ENCODE results near the gene TASP1. TPM values are rescaled to one million over a fixed set of nuclear protein-coding genes. Genes with fewer than 3 reads are reported as not detected.
"Not testable (repeated sequence)": the region's sequence is repeated elsewhere in the genome, so short reads cannot be mapped to it uniquely, and the experiment has no call there.

TASP1 gene
- total and polyA plus RNA-seq, 2 donors (not counting 1 experiment from before 2014, with no cell fraction given), result 6.4 to 23.9 TPM

- Mint-ChIP-seq H3K27ac (peak overlapping the region; percentile 92), H3K4me3 (peak overlapping the region; percentile 99), H3K4me1 (peaks cover 16% of the 10 kb centered on the region), H3K27me3 (peaks cover 7% of the 10 kb centered on the region), H3K9me3 (ENCODE audit: insufficient read depth) (no peaks in the 10 kb centered on the region)
- ChIA-PET POLR2A (interaction anchor here (0.6 kb wide), 1 partner anchor 146 kb away, joined by 3 read pairs; no protein-coding TSS in a partner anchor), CTCF (interaction anchor here (0.6 kb wide), 1 partner anchor 117 kb away, joined by 3 read pairs; no protein-coding TSS in a partner anchor)
- peak overlapping the region; percentile 19 to 84 (median 84) for H3K4me3 ChIP-seq (ENCODE audit: control extremely low read depth in 1 of 5, extremely low read depth in 1 of 5, insufficient read depth in 1 of 5, low read depth in 2 of 5, low read length in 4 of 5)
- H3K9ac ChIP-seq (ENCODE audit: low read length), result peak overlapping the region; percentile 89
- ATAC-seq (ENCODE audit: low read depth), result no peak
- TF ChIP-seq, protein P1, sequence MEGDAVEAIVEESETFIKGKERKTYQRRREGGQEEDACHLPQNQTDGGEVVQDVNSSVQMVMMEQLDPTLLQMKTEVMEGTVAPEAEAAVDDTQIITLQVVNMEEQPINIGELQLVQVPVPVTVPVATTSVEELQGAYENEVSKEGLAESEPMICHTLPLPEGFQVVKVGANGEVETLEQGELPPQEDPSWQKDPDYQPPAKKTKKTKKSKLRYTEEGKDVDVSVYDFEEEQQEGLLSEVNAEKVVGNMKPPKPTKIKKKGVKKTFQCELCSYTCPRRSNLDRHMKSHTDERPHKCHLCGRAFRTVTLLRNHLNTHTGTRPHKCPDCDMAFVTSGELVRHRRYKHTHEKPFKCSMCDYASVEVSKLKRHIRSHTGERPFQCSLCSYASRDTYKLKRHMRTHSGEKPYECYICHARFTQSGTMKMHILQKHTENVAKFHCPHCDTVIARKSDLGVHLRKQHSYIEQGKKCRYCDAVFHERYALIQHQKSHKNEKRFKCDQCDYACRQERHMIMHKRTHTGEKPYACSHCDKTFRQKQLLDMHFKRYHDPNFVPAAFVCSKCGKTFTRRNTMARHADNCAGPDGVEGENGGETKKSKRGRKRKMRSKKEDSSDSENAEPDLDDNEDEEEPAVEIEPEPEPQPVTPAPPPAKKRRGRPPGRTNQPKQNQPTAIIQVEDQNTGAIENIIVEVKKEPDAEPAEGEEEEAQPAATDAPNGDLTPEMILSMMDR (IDR thresholded peaks at IDR 0.05), result no peak
- TF ChIP-seq EZH2 (IDR thresholded peaks at IDR 0.05; ENCODE audit: borderline replicate concordance, insufficient read depth, low read depth, low read length, poor library complexity, severe bottlenecking), result no peak
- peak overlapping the region; percentile 96 for H2AFZ ChIP-seq (ENCODE audit: insufficient read depth, low read depth, low read length, poor library complexity, severe bottlenecking)
- peaks cover 0 to 4% (median 1%) of the 10 kb centered on the region in 4 experiments for H3K27me3 ChIP-seq (replicated peaks in 1 of 4; ENCODE audit: control extremely low read depth in 1 of 4, control insufficient read depth in 3 of 4, insufficient read depth in 4 of 4, low read length in 3 of 4)
- peak overlapping the region; percentile 53 to 88 for H3K27ac ChIP-seq (ENCODE audit: low read length in 2 of 2)
- peaks cover 51% of the 10 kb centered on the region for H3K79me2 ChIP-seq (ENCODE audit: control insufficient read depth, insufficient read depth, low read length)
- WGBS (ENCODE audit: insufficient coverage), result 0% methylated on average over 6 of the region's 7 CpGs
- DNase-seq, result no peak
- H3K4me1 ChIP-seq (ENCODE audit: control insufficient read depth in 2 of 2, insufficient read depth in 2 of 2, low read length in 2 of 2), result peaks cover 8 to 10% of the 10 kb centered on the region in 2 donors
- intact Hi-C loops (cut with micrococcal nuclease), result no loop called here
- H3K36me3 ChIP-seq (replicated peaks in 1 of 2; ENCODE audit: control extremely low read depth in 1 of 2, control insufficient read depth in 1 of 2, extremely low read depth in 1 of 2, insufficient read depth in 2 of 2, low read length in 1 of 2), result no peaks in the 10 kb centered on the region
- no peaks in the 10 kb centered on the region for H4K20me1 ChIP-seq (ENCODE audit: control insufficient read depth, insufficient read depth, low read length, poor library complexity, severe bottlenecking)
- peak overlapping the region; percentile 90 for H3K4me2 ChIP-seq (replicated peaks; ENCODE audit: low read depth, low read length, poor library complexity, severe bottlenecking)
- H3K9me3 ChIP-seq (ENCODE audit: control extremely low read depth in 1 of 3, control insufficient read depth in 2 of 3, insufficient read depth in 1 of 3, low read length in 2 of 3), result no peaks in the 10 kb centered on the region
Measured at GRCh38 chr20:13638162-13638495, 603 bp downstream of the TASP1 start.

DNA sequence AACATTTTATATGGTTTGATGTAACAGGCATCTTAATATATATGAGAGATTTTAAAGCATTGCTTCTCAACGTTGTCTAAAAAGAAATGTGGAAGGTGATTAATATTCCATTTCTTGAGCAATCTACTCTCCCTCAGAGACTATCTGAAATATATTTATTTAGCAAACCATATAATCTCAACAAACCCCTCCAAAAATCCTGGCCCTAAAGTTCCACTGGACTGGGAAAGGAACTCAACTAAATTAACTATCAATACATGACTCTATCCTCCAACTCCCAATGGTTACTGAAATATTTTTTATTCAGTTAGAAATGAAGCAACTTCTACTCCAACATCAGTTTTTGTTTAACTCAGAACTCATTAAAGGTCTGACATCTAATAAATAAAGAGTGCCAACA lies 6.3 kb downstream of the TASP1 start:
- Mint-ChIP-seq H3K4me3 (no peak overlapping the region), H3K27me3 (no peaks in the 10 kb centered on the region), H3K9me3 (ENCODE audit: insufficient read depth) (no peaks in the 10 kb centered on the region), H3K4me1 (peaks cover 2% of the 10 kb centered on the region), H3K27ac (no peak overlapping the region)
- Histone ChIP-seq H3K4me2 (replicated peaks; ENCODE audit: low read depth, low read length, poor library complexity, severe bottlenecking) (no peak overlapping the region), H3K27me3 (replicated peaks in 1 of 4; ENCODE audit: control extremely low read depth in 1 of 4, control insufficient read depth in 3 of 4, insufficient read depth in 4 of 4, low read length in 3 of 4) (no peaks in the 10 kb centered on the region), H3K9ac (ENCODE audit: low read length) (no peak overlapping the region), H2AFZ (ENCODE audit: insufficient read depth, low read depth, low read length, poor library complexity, severe bottlenecking) (no peak overlapping the region), H3K27ac (ENCODE audit: low read length in 2 of 2) (no peak overlapping the region), H3K79me2 (ENCODE audit: control insufficient read depth, insufficient read depth, low read length) (peaks cover 57% of the 10 kb centered on the region), H3K4me1 (ENCODE audit: control insufficient read depth in 2 of 2, insufficient read depth in 2 of 2, low read length in 2 of 2) (no peaks in the 10 kb centered on the region), H3K4me3 (ENCODE audit: control extremely low read depth in 1 of 5, extremely low read depth in 1 of 5, insufficient read depth in 1 of 5, low read depth in 2 of 5, low read length in 4 of 5) (no peak overlapping the region), H3K9me3 (ENCODE audit: control extremely low read depth in 1 of 3, control insufficient read depth in 2 of 3, insufficient read depth in 1 of 3, low read length in 2 of 3) (no peaks in the 10 kb centered on the region), H3K36me3 (replicated peaks in 1 of 2; ENCODE audit: control extremely low read depth in 1 of 2, control insufficient read depth in 1 of 2, extremely low read depth in 1 of 2, insufficient read depth in 2 of 2, low read length in 1 of 2) (peaks cover 3 to 13% of the 10 kb centered on the region in 2 experiments), H4K20me1 (ENCODE audit: control insufficient read depth, insufficient read depth, low read length, poor library complexity, severe bottlenecking) (peaks cover 8% of the 10 kb centered on the region)
- TF ChIP-seq EZH2 (IDR thresholded peaks at IDR 0.05; ENCODE audit: borderline replicate concordance, insufficient read depth, low read depth, low read length, poor library complexity, severe bottlenecking), result no peak
- TF ChIP-seq, protein P1 (IDR thresholded peaks at IDR 0.05), result no peak
- DNase-seq, result no peak
- ATAC-seq (ENCODE audit: low read depth), result no peak
- intact Hi-C loops (cut with micrococcal nuclease), result no loop called here
- CTCF ChIA-PET, result no interaction called here
- POLR2A ChIA-PET, result no interaction called here
- WGBS (ENCODE audit: insufficient coverage), result no CpG with 5 or more reads among the region's 1 CpG

GRCh38 chr20:13627525-13627924 lies 11.2 kb downstream of the TASP1 start:
- POLR2A ChIA-PET, result not testable (repeated sequence)

More at GRCh38 chr20:13627525-13627924, 11.2 kb downstream of the TASP1 start:
- H3K9ac ChIP-seq (ENCODE audit: low read length); ATAC-seq (ENCODE audit: low read depth); intact Hi-C loops (cut with micrococcal nuclease); H3K27ac ChIP-seq (ENCODE audit: low read length in 2 of 2); H3K9me3 Mint-ChIP-seq (ENCODE audit: insufficient read depth); H3K27me3 Mint-ChIP-seq; H3K4me1 Mint-ChIP-seq; H3K4me3 ChIP-seq (ENCODE audit: control extremely low read depth in 1 of 5, extremely low read depth in 1 of 5, insufficient read depth in 1 of 5, low read depth in 2 of 5, low read length in 4 of 5); H3K4me3 Mint-ChIP-seq; H4K20me1 ChIP-seq (ENCODE audit: control insufficient read depth, insufficient read depth, low read length, poor library complexity, severe bottlenecking); H3K27ac Mint-ChIP-seq; H3K4me1 ChIP-seq (ENCODE audit: control insufficient read depth in 2 of 2, insufficient read depth in 2 of 2, low read length in 2 of 2); DNase-seq; H2AFZ ChIP-seq (ENCODE audit: insufficient read depth, low read depth, low read length, poor library complexity, severe bottlenecking); H3K4me2 ChIP-seq (replicated peaks; ENCODE audit: low read depth, low read length, poor library complexity, severe bottlenecking); H3K9me3 ChIP-seq (ENCODE audit: control extremely low read depth in 1 of 3, control insufficient read depth in 2 of 3, insufficient read depth in 1 of 3, low read length in 2 of 3); H3K27me3 ChIP-seq (replicated peaks in 1 of 4; ENCODE audit: control extremely low read depth in 1 of 4, control insufficient read depth in 3 of 4, insufficient read depth in 4 of 4, low read length in 3 of 4): not testable (repeated sequence)
- WGBS (ENCODE audit: insufficient coverage), result 100% methylated on average over 1 of the region's 3 CpGs
- Histone ChIP-seq H3K36me3 (replicated peaks in 1 of 2; ENCODE audit: control extremely low read depth in 1 of 2, control insufficient read depth in 1 of 2, extremely low read depth in 1 of 2, insufficient read depth in 2 of 2, low read length in 1 of 2) (peaks cover 3 to 27% of the 10 kb centered on the region in 2 experiments), H3K79me2 (ENCODE audit: control insufficient read depth, insufficient read depth, low read length) (peaks cover 30% of the 10 kb centered on the region)
- CTCF ChIA-PET, result interaction anchor here (1.1 kb wide), 1 partner anchor 17 kb away, joined by 3 read pairs; no protein-coding TSS in a partner anchor

All from B cell (primary cell).